GM19324 (cell line): ENCODE measurements around the gene BMS1.
"Not testable (repeated sequence)": the region's sequence is repeated elsewhere in the genome, so short reads cannot be mapped to it uniquely, and the experiment has no call there.

Experiments
- ATAC-seq: cut with Tn5 transposase; IDR thresholded peaks from one replicate; pipeline ENCODE4 v1.9.1; 2021; ENCODE audit warnings: mild to moderate bottlenecking, moderate library complexity; ENCODE audit not compliant: unreplicated experiment, low FRiP score

The BMS1 gene

DNA sequence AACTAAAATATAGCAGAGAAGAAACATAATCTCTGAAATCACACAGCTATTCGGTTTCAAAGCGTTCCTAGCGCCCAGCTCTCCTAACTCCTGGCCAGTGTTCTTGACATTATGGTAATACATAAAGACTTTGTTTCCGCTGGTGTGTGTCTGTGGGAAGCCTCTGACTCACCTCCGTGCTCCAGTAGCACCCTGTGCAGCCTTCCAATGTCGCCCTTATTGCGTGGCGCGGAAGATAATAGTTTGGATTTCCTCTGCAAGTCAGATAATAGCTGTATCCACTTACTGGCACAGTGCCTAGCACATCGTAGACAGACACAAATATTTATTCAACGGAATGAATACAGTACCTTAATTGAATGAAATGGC is 570 bp downstream of the BMS1 start:
- ATAC-seq = no peak

DNA sequence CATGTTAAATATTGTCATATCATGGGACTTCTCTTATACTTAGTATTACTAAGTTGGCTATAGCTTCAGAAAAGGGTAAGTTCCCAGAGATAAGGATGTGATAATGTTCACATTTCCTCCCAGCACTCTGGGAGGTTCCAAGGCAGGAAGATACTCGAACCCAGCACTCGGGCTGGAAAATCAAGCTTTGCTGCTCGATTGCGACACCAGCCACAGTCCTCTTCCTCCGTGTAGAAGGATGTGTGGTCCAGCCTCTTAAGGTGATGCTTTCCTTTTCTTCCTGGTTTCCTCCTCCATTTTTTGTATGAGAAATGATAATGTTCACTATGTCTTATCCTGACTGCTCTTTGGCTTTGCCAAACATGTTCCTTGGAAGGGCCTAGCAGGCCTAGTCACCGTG is 3.2 kb downstream of the BMS1 start:
- no peak for ATAC-seq

DNA sequence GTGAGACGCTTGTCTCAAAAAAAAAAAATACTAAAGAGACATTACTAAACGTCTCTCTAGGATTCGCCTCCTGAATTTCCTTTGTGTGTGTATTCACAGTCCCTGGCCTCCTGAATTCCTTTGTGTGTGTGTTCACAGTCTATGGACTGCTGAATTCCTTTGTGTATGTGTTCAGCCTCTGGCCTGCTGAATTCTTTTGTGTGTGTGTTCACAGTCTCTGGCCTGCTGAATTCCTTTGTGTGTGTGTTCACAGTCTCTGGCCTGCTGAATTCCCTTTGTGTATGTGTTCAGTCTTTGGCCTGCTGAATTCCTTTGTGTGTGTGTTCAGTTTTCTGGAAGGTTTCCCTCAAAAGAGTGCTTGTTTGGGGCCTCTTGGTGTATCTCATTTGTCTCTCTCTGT is 8.2 kb downstream of the BMS1 start:
- no peak for ATAC-seq

DNA sequence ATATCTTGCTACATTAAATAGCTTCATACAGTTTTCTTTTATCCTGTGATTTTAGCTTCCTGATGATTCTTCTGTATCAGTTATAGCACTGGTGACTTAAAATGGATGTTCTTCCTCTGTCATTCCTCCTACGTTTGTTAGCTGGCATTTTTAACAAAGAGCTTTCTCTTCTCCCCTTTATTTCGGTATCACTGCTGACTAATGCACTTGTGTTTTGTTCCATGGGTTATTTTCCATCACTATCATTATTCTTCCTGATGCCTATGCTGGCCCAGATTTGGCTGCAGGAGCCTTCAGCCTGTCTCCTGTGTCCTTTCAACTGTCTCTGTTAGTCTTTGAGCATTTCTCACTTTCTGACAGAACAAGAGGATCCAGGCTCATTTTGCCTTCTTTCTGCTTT is 13.1 kb downstream of the BMS1 start:
- no peak for ATAC-seq

DNA sequence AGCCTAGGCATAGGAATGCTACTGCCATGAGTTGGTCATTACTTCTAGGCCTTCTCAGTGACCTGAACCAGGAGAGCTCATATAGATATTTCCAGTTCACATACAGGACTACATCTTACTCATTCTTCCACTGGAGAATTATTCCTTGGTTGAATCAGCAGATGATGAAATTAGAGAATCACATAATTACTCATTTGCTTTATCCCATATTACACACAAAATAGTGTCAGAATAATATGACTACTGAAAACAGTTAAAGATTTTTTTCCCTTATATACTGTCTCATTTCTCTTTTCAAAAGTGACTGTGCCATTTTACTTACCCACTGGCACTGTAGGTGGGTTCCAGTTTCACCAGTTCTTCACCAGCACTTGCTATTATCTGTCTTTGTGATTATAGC is 18.5 kb downstream of the BMS1 start:
- no peak for ATAC-seq

DNA sequence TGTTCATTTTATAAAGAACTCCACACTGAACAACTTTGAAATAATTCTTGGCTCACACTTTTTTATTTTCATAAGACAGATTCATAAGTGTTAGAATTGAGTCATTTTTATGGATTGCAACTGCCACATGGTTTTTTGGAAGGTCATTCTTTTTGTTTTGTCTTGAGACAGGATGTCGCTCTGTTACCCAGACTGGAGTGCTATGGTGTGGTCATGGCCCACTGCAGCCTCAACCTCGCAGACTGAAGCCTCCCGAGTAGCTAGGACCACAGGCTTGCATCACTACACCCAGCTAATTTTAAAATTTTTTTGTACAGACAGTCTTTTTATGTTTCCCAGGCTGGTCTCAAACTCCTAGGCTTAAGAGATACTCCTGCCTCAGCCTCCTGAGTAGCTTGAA is 20.3 kb downstream of the BMS1 start:
- no peak for ATAC-seq

DNA sequence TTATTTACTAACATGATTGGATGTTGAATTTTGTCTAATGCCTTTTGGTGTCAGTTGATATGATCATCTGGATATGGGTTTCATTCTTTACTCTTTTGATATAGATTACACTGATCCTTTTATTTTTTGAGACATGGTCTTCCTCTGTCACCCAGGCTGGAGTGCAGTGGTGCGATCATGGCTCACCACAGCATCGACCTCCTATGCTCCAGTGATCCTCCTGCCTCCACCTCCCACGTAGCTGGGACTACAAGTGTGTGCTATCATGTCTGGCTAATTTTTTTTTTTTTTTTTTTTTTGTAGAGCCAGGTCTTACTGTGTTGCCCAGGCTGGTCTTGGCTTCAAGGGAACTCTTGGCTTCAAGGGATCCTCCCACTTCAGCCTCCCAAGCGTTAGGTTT is 27.1 kb downstream of the BMS1 start:
- no peak for ATAC-seq

DNA sequence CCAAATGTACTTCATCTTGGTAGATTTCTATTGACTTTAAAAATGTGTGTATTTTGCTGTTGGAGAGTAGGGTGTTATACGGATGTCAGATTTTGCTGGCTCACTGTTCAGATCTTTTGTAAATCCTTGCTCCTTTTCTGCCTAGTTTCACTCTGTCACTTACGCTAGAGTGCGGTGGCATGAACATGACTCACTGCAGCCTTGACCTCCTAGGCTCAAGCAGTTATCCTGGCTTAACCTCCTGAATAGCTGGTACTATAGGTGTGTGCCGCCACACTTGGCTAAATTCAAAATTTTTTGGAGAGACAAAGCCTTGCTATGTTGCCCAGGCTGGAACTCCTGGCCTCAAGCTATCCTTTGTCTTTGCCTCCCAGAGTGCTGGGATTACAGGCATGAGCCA is 29.4 kb downstream of the BMS1 start:
- ATAC-seq = no peak

DNA sequence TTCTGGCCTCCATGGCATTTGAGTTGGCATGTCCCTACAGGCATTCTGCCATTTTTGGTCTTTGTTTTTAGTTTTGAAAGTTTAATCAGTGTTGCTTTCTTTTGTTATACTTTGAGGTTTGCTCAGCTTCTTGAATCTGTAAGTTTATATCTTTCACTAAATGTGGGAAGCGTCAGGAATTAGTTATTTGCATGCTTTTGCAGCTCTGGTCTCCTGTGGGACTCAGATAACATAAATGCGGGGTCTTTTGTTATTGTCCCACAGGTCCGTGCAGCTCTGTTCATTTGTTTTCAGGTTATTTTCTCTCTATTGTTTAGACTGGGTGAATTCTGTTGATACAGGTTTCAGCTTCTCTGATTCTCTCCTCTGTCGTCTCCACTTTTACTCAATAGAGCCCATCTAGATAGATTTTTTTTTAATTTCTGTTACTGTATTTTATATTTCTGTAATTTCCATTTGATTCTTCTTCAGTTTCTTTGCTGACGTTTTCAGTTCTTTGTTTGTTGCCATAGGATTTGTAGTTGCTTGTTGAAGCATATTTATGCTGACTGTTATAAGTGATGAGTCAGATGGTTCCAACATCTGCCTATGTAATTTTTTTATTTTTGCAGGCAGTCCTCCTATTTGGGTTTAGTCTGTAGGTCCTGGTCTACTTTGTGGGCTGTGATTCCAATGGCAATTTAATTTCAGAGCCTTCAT is 31.5 kb downstream of the BMS1 start:
- ATAC-seq = not testable (repeated sequence)

DNA sequence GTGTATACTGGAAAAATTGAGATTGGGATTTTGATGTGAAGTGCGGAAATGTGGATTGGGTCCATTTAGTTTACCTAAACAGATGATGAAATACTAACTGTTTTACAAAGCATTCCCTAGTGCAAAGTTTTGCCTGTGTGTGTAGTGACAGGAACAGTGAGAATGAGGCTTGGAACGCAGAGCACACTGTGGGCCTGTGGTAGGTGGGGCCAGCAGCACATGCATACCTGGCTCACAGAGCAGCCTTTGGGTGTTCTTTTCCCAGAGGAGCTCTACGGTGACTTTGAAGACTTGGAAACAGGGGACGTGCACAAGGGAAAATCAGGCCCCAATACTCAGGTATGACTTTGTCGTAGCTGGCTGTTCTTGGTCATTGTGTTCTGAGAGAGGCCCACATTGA is 33.7 kb downstream of the BMS1 start:
- ATAC-seq = not testable (repeated sequence)

DNA sequence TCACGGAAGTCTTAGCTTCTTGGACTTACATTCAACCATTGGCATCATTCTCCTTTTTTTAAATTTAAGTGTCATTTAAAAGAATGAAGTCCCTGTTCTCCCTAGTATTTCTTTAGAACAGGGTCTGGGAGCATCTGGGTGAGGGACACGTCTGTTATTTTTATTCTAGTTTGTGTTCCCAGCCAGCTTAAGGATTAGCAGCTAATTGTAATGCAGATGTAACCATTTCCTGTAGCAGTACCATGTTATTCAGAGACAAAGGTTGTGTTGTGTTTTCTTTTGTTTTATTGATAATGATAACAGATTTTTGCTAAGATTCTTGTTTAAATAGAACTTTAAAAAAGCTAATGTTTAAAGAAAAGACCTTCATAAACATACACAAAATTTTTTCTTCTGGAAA is 34.3 kb downstream of the BMS1 start:
- no peak for ATAC-seq

DNA sequence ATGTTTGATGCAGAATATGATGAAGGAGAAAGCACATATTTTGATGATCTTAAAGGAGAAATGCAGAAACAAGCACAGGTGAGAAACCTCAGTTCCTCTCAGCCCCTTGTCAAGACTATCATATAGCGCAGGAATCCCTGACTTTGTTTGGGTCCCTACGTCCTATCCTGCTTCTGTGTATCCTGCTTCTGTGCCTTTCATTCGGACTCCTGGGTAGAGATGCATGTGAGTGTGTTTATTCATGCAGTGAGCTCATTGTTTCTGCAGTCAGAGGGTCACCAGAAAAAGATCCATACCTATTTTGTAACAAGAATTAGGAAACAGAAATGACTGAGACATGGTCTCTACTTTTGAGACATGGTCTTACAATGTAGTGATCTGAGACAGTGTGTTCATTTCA is 34.8 kb downstream of the BMS1 start:
- ATAC-seq = not testable (repeated sequence)

DNA sequence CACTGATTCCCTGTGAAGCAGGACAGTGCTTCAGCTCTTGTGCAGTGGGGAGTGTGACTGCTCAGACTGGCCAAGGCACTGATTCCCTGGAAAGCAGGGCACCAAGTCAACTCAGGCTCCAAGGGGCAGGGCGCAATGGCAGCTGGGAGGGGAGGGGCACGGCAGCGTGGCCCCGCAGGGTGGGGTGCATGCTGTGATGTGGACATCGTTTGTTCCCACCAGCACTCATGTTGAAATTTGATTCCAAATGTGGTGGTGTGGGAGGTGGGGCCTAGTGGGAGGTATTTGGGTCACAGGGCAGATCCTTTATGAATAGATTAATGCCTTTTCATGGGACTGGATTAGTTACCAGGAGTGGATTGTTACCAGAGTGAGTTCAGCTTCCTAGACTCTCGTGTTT is 44.2 kb downstream of the BMS1 start:
- ATAC-seq = not testable (repeated sequence)

DNA sequence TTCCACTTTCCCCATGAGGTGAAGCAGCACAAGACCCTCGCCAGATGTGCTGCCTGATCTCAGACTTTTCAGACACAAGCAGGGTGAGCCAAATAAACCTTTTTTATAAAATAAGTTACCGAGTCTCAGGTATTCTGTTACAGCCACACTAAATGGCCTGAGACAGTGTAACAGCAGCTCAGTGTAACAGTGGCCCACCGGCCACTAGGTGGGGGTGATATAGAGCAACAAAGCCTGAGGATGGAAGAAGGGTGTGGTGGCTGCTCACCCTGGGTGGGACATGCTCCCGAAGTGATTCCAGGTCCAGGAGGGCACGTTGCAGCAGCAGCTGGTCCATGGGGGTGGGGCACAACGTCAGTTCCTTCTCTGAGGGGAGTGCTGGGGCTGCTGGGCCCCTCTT is 44.6 kb downstream of the BMS1 start:
- ATAC-seq = no peak

DNA sequence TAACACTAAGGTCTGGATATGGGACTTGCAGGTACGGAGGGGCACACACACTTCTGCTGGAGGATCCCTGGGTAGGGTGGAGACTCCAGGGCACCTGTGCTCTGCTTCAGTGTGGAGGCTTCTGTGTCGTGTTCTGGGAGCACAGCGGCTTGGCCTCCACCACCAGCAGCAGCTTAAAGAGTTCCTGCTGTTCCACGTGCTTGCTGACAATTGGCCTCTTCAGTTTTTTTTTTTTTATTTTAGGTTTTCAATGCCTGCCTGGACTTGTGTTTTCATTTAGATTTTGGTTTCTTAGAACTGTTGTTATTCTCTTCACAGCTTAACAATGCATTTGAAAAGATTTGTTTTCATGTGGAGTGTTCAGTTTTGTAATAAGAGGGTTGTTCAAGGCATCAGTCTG is 45.8 kb downstream of the BMS1 start:
- ATAC-seq = not testable (repeated sequence)

DNA sequence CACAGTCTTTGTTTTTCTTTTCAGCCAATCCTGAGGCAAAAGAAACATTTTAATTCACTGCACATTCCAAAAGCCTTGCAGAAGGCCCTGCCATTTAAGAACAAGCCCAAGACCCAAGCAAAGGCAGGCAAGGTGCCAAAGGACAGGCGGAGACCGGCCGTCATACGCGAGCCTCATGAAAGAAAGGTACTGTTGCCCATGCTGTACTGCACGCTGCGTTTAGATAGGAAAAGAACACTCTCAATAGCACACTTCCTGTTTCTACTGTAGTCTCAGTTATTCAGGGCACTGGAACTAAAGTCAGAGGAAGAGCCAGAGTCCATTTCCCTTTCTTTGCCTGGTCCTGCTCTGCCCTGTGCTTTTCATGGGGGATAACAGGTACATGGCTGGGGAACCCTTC is 47.6 kb downstream of the BMS1 start:
- ATAC-seq = no peak

DNA sequence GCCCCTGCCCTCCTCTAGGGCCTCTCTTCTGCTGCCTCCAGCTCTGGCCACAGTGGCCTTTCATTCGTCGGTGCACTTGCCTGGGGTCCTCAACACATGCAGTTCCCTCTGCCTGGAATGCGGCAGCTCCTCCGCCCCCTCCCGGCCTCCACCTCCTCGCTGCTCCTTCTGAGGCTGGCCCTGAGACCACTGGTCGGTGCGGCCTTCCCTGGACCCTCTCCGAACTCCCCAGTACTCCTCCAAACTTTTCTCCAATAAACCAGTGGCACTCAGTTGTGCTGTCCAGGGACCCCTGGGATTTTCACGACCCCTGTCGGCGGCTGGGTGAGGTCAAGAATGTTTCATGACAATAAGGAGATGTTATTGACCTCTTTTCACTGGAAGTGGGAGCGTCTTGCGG is 53.5 kb downstream of the BMS1 start:
- no peak for ATAC-seq

DNA sequence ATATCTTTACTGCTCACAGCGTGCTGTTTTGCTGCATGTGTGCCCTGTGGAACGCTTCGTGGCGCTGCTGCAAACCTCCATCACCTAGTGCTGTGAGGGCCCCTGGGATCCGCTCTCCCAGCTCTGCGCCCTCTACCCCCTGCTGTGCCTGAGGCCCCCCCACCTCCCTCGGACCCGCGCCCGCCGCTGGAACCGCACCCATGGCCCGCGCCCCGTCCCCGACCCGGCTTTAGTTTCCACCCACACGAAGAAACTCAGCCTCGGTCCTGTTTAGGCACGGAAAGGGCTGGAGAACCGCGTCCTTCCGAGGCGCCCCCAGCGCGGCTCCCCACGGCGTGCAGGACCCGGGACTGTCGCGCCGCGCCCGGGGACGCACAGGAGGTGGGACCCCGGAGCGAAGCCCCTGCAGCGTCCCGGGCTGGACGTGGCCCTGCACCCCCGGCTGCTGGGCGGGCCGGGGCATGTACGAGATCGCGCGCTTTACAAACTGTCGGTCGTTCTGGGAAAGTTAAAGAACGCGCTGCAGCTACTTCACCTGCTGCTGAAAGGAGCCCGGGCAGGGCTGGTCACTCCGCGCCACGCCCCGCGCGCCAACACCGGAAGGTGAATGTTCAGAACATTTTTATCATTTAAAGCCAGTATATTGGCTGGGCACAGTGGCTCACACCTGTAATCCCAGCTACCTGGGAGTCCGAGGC is 54.3 kb downstream of the BMS1 start:
- no peak for ATAC-seq

DNA sequence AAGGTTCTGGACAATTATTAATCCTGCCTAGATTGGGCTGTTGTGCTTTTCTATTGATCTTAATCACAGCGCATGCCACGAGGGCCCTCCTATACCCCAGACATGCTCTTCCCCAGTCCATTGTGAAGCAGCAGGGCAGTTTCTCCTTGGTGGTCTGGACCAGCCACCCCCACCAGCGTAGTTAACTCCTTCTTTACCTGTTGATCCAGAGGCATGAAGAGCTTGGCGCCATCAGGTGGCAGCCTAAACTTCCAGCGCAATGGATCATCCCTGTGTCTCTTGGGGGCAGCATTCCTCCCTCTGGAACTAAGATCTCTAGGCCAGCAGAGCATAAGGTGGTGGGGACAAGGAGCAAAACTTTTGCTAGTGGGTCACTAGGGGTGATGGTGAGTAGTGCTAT is 62.2 kb downstream of the BMS1 start:
- ATAC-seq = not testable (repeated sequence)

DNA sequence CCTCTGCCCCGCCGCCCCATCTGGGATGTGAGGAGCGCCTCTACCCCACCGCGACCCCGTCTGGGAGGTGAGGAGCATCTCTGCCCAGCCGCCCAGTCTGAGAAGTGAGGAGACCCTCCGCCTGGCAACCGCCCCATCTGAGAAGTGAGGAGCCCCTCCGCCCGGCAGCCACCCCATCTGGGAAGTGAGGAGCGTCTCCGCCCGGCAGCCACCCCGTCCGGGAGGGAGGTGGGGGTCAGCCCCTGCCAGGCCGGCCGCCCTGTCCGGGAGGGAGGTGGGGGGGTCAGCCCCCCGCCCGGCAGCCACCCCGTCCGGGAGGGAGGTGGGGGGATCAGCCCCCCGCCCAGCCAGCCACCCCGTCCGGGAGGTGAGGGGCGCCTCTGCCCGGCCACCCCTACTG is 64.7 kb downstream of the BMS1 start:
- not testable (repeated sequence) for ATAC-seq

DNA sequence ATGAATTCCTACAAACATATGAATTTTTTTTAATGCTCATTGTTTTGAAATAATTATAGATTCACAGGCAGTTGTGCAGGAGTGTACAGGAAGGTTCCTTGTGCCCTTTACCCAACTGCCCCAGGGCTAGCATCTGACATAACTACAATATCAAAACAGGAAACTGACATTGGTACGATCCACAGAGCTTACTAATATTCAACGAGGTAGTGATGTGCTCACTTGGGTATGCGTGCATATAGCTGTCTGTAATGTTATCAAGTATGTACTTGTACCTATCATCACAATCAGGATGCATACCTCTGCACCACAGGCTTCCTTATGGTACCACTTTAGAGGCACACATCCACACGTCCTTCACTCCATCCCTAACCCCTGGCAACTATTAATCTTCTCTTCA is 68.3 kb downstream of the BMS1 start:
- no peak for ATAC-seq

DNA sequence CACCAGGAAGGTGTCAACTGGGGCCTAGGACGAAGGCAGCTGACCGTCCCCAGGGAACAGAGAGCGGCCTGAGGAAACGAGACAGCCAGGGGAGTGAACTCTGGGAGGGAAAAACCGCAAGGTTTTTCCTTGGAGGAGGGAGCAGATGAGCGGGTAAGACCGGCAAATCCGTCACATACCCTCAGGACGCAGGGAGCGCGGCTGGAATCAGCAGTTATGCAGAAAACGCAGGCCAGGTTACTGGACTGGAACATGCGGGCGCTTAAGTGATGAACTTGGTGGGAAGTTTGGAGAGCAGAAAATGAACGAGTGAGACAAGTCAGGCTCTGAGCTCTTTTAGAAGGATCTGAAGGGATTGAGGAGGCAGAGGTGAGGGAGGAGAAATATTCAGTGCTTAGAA is 76.7 kb downstream of the BMS1 start:
- ATAC-seq = no peak
